Activated CD8-positive, alpha-beta T cell treated with anti-CD3 and anti-CD28 coated beads for 36 hours (primary cell): ENCODE data around the gene DOLPP1. TPM values are rescaled to one million over a fixed set of nuclear protein-coding genes. Genes with fewer than 3 reads are reported as not detected.

ENCODE experiments used
- ATAC-seq: fragments of 200-7000 bp; cut with Tn5 transposase; one replicate; pipeline ENCODE4 v1.10.0; 2021; ENCODE audit warnings: mild to moderate bottlenecking, moderate library complexity
- CTCF ChIA-PET: fragments of 350-600 bp; sonication (Branson Sonifier 250); formaldehyde crosslinking; loops from one replicate; lab custom pipeline; 2021; ENCODE audit warnings: antibody characterized with exemption; lab: Charles Lee
- POLR2A ChIA-PET: fragments of 350-600 bp; sonication (Branson Sonifier 250); formaldehyde crosslinking; loops from one replicate; lab custom pipeline; 2021; ENCODE audit warnings: antibody characterized with exemption; lab: Charles Lee
- DNase-seq: peaks from one replicate; pipeline ENCODE4 v3.0.0-alpha.2; 2020
- H3K27ac Mint-ChIP-seq: one replicate; pipeline ENCODE4 v1.8.0; 2021; ENCODE audit warnings: mild to moderate bottlenecking, mixed read lengths
- H3K27me3 Mint-ChIP-seq: one replicate; pipeline ENCODE4 v1.8.0; 2021; ENCODE audit warnings: mixed read lengths
- H3K36me3 Mint-ChIP-seq: one replicate; pipeline ENCODE4 v1.8.0; 2021; ENCODE audit warnings: low read depth, mixed read lengths
- H3K4me1 Mint-ChIP-seq: one replicate; pipeline ENCODE4 v1.8.0; 2021; ENCODE audit warnings: low read depth, mixed read lengths
- H3K4me3 Mint-ChIP-seq: one replicate; pipeline ENCODE4 v1.8.0; 2021; ENCODE audit warnings: mild to moderate bottlenecking, moderate library complexity, mixed read lengths
- H3K9me3 Mint-ChIP-seq: one replicate; pipeline ENCODE4 v1.8.0; 2021; ENCODE audit warnings: mixed read lengths
- CTCF ChIP-seq: fragments of 200-600 bp; IDR thresholded peaks from one replicate; pipeline ENCODE4 v1.8.0; 2022; ENCODE audit warnings: antibody characterized with exemption, mild to moderate bottlenecking
- intact Hi-C: fragments of 100-400 bp; cut with micrococcal nuclease; formaldehyde crosslinking; loops from one replicate; pipeline ENCODE4 v1.10.0; 2022
- total RNA-seq, 2 experiments: library from RNA; stranded (reverse); gene quantifications; one replicate each; pipeline ENCODE4 v1.2.3, GENCODE V29; 2021

Gene DOLPP1
- total RNA-seq, 2 experiments from 2014 or later: 12.7 to 15.2 TPM

- ATAC-seq: no peak
- no peaks in the 10 kb centered on the region for H3K4me1 Mint-ChIP-seq
- H3K36me3 Mint-ChIP-seq: peaks cover 4% of the 10 kb centered on the region
- H3K27ac Mint-ChIP-seq: no peak overlapping the region
- H3K4me3 Mint-ChIP-seq: no peak overlapping the region
- CTCF ChIA-PET: no interaction called here
- POLR2A ChIA-PET: no interaction called here
- no peaks in the 10 kb centered on the region for H3K9me3 Mint-ChIP-seq
- no peak for TF ChIP-seq CTCF
- no peaks in the 10 kb centered on the region for H3K27me3 Mint-ChIP-seq
- DNase-seq: no peak
- intact Hi-C loops: no loop called here
Observed at GRCh38 chr9:129093602-129094386, 12.9 kb downstream of the DOLPP1 start.

GRCh38 chr9:129094387-129095169 lies 13.7 kb downstream of the DOLPP1 start:
- Mint-ChIP-seq H3K9me3 (no peaks in the 10 kb centered on the region), H3K4me1 (no peaks in the 10 kb centered on the region)
- POLR2A ChIA-PET: interaction anchor here (0.7 to 1.6 kb wide), 3 partner anchors 15 to 25 kb away, joined by 3 to 4 read pairs (median 3); partner anchors contain the start of gene CRAT

GRCh38 chr9:129095170-129095667 lies 14.3 kb downstream of the DOLPP1 start:
- ChIA-PET POLR2A (interaction anchor here (0.7 to 1.6 kb wide), 4 partner anchors 14 to 26 kb away, joined by 3 to 4 read pairs (median 4); partner anchors contain the start of genes CRAT and DOLPP1), CTCF (interaction anchor here (0.7 kb wide), 1 partner anchor 36 kb away, joined by 4 read pairs; no protein-coding TSS in a partner anchor)
- no peak for TF ChIP-seq CTCF
- Mint-ChIP-seq H3K9me3 (no peaks in the 10 kb centered on the region), H3K27ac (no peak overlapping the region), H3K4me1 (no peaks in the 10 kb centered on the region), H3K27me3 (no peaks in the 10 kb centered on the region), H3K4me3 (no peak overlapping the region), H3K36me3 (peaks cover 2% of the 10 kb centered on the region)
- intact Hi-C loops: no loop called here
- ATAC-seq: no peak
- no peak for DNase-seq

More at GRCh38 chr9:129094387-129095169, 13.7 kb downstream of the DOLPP1 start:
- no peak overlapping the region for H3K4me3 Mint-ChIP-seq
- peaks cover 4% of the 10 kb centered on the region for H3K36me3 Mint-ChIP-seq
- TF ChIP-seq CTCF: no peak
- intact Hi-C loops: no loop called here
- ATAC-seq (no peak), DNase-seq (no peak)
- no peaks in the 10 kb centered on the region for H3K27me3 Mint-ChIP-seq
- CTCF ChIA-PET: no interaction called here
- H3K27ac Mint-ChIP-seq: no peak overlapping the region

GRCh38 chr9:129095908-129096307 lies 15.0 kb downstream of the DOLPP1 start:
- no peak overlapping the region for H3K27ac Mint-ChIP-seq

More at GRCh38 chr9:129095908-129096307, 15.0 kb downstream of the DOLPP1 start:
- Mint-ChIP-seq H3K4me3 (no peak overlapping the region), H3K36me3 (no peaks in the 10 kb centered on the region), H3K9me3 (no peaks in the 10 kb centered on the region), H3K27me3 (no peaks in the 10 kb centered on the region), H3K4me1 (no peaks in the 10 kb centered on the region)
- DNase-seq: no peak
- ChIA-PET POLR2A (interaction anchor here (1.3 to 1.6 kb wide), 2 partner anchors 15 to 27 kb away, joined by 4 read pairs; partner anchors contain the start of gene DOLPP1), CTCF (interaction anchor here (0.7 kb wide), 1 partner anchor 36 kb away, joined by 4 read pairs; no protein-coding TSS in a partner anchor)
- no peak for TF ChIP-seq CTCF
- intact Hi-C loops: no loop called here
- no peak for ATAC-seq
